ENCODE data around the gene TOMM70.
"Not testable (repeated sequence)": the region's sequence is repeated elsewhere in the genome, so short reads cannot be mapped to it uniquely, and the experiment has no call there.

TOMM70 gene

DNA sequence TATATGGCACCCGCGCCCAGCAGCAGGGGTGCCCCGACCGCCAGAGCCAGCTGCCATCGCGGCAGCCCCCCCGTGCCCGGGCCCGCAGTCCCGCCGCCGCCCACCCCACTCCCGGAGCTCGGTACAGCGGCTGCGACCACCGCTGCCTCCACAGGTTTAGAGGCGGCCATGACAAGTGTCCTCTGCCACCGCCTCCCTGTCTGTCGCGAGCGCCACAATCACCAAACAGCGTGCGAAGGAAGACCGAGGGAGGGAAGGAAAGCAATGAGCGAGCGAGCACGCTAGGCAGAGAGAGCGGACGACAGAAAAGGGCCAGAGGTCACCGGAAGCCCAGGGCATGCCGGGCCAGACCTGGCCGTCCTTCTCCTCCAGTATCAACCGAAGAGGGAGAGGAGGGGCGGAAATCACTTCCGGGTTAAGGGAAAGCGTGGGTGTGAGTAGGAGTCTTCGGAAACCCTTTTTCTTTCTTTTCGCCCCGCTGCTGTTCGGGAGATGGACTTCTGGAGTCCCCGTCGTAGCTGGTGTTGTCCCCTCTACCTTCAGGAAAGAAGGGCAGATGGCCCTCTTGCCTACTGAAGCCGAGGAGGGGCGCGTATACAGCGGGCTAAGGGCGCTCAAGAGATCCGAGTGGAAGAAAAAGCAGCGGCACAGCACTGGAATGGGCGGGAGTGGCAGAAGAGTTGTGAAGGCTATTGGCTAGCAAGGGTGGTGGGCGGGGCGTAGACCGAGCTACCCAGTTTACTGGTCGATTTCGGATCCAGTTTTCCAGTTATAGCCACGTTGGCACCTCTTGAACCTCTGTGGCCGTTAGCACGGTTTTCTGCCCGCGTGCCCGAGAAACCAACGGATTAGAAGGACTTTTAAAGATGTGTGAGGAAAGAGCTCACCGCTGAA is at the start of gene TOMM70, which contains the start of gene LNP1:
TOMM70 (minus strand) TSS at position 310 of the 894 bp plus-strand sequence; CDS start at position 170, 140 bp downstream.
LNP1 (plus strand) TSS at position 760 of the 894 bp plus-strand sequence. CDS start 28,191 bp downstream, outside the sequence.
- peak; percentile 93 for DNase-seq

DNA sequence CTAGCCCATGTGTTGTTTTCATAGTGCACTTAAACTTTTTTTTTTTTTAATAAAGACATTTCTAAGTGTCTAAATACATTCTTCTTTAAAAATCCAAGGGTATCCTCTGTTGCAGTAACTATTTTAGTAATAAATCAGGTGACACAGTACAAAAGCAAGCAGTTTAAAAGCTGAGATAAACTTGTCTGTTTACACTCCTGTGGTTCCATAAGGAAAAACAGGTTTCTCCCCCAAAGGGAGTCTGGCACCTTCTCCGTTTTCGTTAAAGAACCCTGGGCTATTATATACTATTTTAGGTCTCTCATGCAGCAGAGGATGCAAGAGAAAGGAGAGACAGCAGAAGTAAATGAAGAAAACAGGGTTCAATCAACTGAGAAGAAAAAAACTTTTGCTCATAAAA is 48.3 kb upstream of the TOMM70 start:
- DNase-seq: no peak

DNA sequence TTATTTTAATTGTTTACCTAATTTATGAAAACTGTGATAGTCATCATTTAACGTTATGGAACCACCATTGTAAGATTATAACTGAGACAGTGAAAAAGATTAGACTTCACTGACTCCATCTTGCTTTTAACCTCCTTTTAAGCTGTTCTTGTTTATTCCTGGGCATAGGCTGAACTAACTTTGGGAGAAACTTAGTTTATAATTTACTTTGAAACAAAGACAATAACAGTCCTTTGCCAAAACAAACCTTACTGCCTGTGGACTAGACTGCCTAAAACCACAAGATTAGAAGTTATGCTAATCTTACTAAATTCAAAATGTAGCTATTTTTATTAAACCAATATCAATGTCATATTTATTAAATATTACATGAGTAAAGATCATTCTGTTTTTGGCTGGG is 47.2 kb upstream of the TOMM70 start:
- no peak for DNase-seq

DNA sequence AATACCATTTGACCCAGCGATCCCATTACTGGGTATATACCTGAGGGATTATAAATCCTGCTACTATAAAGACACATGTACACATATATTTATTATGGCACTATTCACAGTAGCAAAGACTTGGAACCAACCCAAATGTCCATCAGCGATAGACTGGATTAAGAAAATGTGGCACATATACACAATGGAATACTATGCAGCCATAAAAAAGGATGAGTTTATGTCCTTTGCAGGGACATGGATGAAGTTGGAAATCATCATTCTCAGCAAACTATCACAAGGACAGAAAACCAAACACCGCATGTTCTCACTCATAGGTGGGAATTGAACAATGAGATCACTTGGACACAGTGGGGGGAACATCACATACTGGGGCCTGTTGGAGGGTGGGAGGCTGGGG is 46.2 kb upstream of the TOMM70 start:
- not testable (repeated sequence) for DNase-seq

DNA sequence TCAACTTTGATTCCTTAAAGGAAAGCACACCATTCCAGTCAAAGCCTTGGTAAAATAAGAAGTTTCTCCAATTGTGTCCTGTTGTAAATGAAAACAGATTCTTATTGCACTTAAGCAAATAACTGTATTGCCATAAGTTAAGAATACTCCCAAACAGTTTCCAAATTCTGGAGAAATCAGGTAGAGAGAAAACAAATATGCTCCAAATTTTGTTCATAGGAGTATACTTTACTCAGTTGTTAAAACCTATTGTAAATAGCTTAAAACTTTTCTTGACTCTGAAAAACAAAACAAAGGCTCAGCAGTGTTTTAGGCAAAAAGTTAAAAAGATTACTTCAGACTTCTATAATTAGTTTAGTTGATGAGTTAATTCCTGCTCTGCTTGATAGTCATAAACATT is 42.8 kb upstream of the TOMM70 start:
- no peak for DNase-seq

DNA sequence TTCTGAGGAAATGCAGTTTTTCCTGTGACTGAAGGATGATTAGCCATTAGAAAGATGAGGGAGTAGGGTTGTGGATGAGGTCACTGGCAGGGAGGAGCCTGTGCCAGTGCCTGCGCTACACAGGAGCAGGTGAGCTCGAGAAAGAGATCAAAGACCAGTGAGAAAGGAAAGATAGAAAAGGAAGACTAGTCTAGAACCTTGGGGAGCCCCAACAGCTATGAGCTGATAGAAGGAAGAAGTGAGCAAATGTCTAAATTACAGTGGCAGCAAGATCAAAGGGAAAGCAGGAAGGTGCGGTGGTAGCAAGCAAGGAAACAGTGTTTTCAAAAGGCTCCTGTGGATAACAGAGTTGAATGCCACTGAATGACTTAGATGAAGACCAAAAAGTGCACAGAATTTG is 40.0 kb upstream of the TOMM70 start:
- no peak for DNase-seq

DNA sequence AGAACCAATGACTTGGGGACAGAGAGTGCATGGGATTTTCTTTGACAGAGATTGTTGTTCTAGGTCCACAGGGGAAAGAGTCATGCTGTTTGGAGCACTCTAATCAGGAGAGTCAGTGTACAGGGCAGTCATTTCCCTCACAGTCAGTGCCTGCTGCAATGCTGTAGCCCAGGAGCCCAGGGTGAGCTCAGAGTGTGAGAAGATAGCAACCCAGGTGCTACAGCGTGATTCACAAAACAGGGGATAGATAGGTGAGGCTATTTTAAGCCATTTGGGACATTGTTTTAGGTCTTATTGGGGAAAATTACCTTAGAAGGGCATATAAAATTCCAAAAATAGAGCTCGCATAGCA is 37.7 kb upstream of the TOMM70 start:
- DNase-seq: no peak

DNA sequence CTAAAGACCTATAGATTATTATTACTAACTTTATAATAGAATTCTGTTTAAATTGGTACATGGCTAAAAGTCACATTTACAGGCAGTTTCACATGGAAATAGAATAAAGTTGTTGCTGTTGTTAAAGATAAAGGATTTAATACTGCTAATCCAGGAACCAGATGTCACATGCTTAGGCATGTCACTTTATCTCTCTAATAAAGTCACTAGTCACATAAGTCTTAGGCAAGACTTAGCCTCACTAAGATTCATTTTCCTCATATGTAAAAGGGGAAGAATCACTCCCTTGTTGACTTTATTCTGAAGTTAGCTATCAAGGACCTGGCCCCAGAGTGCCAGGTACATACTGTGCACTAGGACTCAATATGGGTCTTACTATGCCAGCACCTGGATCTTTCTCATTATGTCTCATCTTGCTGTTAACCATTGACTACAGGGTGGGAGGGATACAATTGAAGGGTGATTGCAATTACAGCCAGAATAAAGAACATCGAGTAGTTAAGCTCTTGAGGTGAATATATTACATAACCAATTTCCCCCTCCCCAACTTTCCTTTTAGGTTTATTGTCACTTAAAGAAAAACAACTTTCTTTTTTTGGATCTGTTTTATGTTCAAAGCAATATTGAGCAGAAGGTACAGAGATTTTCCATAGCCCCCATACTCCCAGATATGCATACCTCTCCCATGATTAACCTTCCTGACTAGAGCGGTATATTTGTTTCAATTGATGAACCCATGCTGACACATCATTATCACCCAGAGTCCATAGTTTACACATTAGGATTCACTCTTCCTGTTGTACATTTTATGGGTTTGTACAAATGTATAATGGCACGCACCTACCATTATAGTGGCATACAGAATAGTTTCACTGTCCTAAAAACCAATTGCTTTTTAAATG is 37.1 kb upstream of the TOMM70 start:
- DNase-seq: no peak

DNA sequence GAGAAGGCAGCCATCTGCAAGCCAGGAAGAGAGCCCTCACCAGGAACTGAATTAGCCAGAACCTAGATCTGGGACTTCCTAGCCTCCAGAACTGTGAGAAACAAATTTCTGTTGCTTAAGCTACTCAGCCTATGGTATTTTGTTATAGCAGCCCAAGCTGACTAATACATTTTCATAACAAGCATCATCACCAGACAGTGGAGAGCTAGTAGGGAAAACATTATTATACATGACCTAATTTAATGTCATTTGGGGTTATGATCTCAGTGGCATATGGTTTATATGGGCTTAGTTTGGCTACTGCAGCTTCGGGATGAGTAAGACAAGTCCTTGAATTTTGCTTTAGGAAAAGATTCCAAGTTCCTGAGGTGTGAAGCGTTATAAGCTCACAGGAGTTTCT is 36.1 kb upstream of the TOMM70 start:
- DNase-seq: no peak

DNA sequence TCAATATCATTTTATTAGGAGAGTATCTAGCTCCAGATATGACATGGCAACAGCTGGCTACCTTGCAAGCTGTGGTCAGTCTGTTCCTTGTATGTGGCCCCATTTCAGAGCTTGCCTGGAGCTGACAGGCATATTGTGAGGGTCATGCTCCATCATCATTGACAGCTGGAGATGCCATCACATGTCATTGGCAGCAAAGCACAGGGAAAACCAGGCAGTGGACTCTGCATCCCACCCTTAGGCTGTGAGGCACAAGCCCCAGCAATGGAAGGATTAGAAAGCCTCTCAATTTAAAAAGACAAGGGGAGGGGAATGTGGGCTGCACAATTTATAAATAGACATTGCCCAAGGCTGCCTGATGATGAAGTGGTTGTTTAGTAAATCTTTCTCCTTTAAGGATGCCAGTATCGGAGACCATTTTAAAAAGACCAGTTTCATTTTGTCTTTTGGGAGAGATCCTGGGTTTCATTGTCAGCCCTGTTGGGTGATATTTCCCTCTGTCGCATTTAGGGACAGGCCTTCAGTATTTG is 28.4 kb upstream of the TOMM70 start:
- no peak for DNase-seq

DNA sequence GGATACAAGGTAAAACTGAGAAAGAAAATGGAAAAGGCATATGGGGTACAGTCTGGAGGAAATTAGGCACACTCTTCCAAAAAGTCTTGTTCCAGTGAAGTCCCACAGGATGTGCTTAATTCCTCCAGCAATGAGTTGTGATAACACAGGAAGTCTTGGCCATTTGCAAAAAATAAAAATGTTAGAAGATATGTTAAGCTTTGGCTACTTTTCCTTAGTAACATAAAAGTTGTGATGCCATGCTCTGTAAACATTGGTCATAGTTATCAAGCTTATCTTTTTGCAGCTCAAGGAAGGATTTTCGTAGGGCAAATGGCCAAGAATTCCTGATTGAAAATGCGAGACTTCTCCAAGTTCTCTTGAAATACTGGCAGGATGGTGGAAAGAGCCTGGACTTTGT is 26.8 kb upstream of the TOMM70 start:
- DNase-seq: no peak

DNA sequence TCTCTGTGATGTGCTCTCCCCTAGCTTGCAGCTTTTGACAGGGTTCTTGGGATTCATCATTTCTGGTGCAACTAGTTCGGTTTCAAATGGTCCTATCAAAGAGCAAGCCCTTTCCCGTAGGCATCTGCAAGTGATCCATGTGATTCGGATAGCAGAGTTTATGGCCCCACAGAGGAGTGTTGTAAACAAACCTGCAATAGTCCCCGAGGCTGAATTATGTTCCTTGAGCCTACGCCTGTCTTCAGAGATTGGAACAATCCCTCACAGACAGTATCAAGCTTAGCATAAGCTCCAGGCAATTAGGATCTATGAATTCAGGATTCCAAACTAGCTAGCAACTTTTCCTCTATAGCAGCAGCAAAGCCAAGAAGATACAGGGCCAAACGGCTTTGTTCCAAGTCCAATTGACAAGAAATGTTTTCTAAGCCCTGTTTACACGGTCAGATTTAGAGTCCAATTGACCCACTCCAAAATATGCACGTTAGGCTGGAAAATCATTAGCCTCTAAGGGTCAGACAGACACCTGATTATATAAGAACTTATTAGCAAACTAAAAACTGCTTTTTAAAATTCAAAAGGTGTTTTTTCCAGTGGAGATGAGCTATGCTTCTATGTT is 25.3 kb upstream of the TOMM70 start:
- no peak for DNase-seq

DNA sequence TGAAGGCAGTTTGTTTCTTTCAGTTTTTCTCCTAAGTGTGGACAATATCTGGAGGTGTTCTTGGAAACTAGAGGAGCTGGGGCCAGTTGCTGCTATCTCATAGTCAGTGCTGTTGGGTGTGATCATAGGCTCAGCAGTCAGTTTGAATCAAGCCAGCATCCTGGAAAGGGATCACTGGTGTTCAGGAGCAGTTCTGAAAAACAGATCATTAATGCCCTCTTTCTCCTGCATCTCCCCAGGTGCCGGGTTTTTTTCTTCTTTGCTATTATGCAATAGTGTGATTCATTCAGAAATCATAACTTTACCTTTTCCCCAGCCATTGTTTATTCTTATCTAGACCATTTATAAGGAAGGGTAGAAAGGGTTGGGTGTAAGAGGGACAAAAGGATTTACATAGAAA is 24.4 kb upstream of the TOMM70 start:
- no peak for DNase-seq

DNA sequence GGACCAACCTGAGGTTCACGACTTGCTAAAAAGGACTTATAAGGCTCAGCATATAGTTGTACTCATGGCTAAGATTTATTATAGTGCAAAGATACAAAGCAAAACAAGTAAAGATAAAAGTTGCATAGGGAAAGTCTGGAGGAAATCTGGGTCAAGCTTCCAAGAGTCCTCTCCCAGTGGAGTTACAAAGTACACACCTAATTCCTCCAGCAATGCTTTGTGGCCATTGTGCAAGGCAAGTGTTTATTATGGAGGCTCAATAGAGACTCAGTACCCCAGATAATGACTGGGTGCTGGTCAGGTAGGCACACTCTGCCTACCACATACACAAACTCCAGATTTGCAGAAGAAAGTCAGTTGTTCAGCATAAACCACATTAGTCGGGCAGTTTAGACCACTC is 23.4 kb upstream of the TOMM70 start:
- no peak for DNase-seq

DNA sequence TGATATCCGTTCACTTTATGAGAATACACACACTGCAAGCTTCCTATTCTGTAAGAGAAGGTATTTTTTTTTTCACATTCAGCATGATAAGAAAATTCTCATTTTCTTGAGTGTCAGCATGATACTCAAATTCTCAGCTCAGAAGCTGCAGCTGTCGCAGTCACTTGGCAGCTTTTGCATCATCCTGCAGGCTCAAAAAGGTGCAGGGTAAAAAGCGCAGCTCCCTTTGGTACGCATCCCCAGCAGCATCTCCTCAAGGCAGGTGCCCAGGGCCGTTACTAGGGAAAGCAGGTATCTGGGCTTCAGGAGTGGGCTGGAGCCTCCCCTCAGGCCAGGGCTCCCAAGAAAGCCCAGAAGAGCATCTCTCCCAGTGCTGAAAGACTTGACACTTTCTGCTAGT is 22.7 kb upstream of the TOMM70 start:
- DNase-seq: no peak

DNA sequence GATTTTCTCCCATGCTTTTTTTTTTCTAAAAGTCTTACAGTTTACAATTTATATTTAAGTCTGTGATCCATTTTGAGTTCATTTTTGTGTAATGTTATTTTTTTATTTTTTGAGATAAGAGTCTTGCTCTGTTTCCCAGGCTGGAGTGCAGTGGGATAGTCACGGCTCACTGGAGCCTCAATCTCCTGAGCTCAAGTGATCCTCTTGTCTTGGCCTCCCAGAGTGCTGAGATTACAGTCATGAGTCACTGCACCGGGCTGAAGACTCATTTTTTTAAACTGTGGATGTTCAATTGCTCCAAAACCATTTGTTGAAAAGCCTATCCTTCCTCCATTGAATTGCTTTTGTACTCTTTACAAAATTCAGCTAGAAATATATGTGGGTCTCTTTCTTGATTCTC is 20.0 kb upstream of the TOMM70 start:
- no peak for DNase-seq

DNA sequence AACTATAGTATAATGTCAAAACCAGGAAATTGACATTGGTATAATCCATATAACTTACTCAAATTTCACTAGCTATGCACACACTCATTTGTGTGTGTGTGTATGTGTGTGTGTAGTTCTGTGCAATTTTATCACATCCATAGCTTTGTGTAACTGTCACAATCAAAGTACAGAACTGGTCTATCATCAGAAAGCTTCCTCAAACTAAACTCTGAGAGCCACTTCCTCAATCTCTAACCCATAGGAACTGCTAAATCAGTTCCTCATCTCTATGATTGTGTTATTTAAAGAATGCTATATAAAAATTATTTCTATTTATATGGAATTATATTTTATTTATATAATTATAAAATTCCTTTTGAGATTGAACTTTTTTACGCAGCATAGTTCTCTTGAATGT is 18.5 kb upstream of the TOMM70 start:
- no peak for DNase-seq

DNA sequence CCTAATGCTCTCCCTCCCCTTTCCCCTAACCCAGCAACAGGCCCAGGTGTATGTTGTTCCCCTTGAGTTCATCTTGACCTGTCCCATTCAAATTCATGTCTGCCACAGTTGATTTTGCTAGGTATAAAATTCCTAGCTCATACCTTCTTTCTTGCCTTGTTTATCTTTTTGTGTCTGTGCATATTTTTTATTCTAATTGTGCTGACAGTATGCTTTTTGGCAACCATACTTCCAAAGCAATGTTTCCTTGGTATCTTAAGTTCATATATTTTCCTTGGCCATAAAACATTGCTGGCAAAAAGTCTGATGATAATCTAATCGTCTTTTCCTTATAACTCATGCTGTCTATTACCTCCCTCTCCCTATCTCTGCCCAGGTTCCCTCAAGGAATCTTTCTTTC is 16.0 kb upstream of the TOMM70 start:
- no peak for DNase-seq

DNA sequence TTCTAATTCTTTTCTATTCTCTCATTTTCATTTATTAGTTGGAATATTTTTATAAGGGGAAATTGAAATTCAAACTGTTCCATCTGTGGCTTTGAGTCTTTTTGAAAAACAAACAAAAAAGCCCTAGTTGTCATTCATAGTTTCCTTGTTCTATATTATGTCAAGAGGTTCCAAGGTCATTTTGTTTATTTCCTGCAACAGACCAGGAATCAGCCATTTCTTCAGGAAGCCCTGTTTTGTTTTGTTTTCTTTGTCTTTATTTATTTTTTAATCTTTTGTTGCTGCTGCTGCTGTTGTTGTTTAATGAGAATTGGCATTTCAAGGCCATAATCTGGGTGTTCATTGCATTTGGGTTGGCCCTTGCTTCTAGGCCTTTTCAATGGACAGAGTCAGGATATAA is 15.3 kb upstream of the TOMM70 start:
- no peak for DNase-seq

DNA sequence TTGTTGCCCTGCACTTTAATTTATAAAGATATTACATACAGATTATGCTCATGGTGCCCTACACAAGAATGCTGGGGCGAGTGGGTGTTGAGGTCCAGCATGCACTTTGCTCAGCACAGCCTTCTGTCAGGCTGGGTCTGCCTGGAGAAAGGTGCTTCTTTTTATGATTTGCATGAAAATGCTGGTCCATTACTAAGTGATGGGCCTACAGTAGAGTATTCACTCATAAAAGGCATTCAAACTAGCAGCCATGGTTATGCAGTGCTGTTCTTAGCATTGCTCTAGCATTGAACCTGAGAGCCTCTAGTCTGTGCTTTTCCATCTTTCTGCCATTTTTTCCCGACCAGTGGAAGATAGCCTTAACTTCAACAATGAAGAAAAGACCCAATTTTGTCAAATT is 12.7 kb upstream of the TOMM70 start:
- DNase-seq: no peak

DNA sequence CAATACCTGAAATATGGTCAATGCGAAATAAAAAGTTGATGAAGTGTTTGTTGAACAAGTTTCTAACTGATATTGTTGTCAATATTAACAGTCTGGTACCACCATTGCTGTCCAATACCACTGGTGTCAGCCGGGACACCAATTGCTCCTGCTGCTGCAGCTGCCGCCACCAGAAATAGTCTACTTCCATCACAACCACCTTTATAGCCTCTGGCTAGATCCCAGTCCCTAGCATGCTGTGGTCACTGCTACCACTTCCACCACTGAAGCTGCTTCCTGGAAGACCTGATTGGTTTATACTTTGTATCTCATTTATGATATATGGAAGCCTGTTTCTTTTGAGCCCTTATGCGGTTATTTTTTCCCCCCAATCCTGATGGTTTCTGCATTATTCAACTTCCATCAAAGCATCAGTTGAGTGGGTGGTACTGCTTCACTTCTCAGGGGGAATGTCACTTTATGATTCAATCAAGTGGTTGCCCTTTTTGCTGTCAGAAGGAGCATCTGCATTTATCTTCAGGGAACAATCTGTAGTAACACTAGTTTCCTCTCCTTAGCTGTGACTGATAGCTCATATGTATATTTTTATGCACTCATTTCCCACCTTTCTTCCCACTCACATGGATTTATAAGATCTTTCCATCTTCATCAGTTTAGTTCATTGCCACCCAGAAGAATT is 12.2 kb upstream of the TOMM70 start:
- DNase-seq: no peak

All from CD4-positive, alpha-beta T cell treated with Interleukin-21 for 1 hour (primary cell).